Mesenteric fat pad (tissue), 1 donor: ENCODE measurements around the gene NUP210L. TPM values are rescaled to one million over a fixed set of nuclear protein-coding genes. Genes with fewer than 3 reads are reported as not detected.

ENCODE experiments used
- DNase-seq: peaks from one replicate; pipeline ENCODE4 v3.0.0-alpha.2; 2020; ENCODE audit warnings: low spot score
- long read RNA-seq: library from polyadenylated mRNA; unstranded; transcript quantifications from one replicate; pipeline ENCODE4 v2.0.0, GENCODE V29; 2020
- total RNA-seq: library from RNA; stranded (reverse); fragmentation: NEBNext Ultra II Directional; extraction: Animal tissue kit (Norgen Biotek cat#: 25700); gene quantifications from one replicate; pipeline ENCODE4 v1.2.1, GENCODE V29; 2021
- donor health status: DM: yes; HTN: yes; CAD: no.

NUP210L gene
- total RNA-seq = not detected
- long read RNA-seq = 0 reads

DNA sequence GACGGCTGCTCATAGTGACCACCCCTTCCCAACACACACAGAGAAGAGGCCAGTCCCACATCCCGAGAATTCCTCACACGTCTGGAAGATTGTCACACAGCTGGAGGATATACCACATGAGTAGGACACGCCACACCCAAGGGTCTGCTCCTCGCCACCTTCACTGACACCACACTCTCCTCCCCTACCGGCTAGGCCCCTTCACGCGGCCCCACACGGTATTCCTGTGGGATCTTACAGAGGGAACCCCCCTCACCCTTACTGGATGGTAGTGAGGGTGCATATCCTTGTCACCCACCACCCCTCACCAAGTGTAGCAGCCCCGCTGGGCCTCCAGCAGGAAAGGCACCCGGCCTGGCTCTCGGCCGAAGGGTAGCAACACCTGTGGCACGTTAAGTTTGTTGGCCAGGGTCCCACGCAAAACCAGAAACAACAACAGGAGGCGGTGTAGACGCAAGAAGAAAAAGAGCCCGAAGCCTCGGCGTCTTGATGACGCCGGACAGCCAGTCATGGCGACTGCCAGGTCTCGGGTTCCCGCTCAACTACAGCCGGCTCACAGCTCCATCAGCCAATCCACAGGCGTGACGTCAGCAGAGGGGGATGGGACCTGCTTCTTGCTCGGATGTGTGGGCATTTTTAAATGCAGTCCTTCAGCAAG, at the start of gene NUP210L:
Gene NUP210L (minus strand): TSS at position 540 of the 658 bp plus-strand sequence.
- DNase-seq = no peak

DNA sequence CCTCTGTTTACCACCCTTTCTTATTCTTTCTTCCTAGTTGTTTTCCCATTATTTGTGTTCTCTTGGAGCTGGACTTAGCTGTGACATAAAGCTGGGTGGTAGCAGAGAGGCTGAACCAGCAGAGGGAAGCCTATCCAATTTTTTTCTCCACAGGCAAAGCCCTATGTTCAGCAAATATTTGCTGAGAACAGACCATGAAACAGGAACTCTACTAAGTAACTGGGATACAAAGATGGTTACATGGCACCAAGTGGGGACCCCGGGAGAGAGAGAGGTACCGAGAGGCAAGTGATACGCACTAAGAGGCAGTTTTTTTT, 44.6 kb upstream of the NUP210L start:
- no peak for DNase-seq

DNA sequence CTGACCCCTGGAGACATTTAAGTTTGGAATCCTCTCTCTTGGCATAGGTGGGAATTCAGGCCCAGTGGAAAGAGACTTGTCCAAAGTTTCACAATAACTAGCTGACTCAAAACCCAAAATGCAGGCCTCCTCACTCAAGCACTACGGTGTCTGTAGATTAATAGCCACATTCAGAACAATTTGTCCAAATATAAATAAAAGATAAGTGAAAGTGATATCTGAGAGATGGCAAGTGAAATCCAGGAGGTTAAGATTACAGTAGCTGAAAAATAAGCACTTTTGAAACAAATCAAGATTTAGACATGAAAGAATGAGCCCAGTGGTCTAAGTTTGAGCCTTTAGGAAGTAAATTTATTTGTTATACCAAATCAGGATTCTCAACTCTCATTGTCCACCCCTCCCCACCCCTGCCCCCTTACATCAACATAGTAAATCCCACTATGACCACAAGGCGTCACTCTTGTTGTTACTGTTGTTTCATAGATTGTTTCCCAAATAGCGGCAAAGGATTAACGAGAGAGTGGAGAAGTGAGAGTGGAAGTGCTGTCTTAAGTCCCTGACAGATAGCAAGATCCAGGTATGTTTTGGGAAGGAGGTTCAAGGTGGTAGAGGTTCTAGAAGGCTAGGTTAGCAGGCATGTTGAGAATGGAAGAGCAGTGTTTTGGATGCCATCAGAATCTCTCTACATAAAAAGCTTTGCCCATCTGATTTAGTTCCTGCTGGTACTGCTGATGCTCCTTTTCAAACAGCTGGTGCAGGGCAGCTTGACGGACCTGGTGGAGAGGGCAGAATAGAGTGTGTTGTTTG, 44.1 kb upstream of the NUP210L start:
- no peak for DNase-seq

DNA sequence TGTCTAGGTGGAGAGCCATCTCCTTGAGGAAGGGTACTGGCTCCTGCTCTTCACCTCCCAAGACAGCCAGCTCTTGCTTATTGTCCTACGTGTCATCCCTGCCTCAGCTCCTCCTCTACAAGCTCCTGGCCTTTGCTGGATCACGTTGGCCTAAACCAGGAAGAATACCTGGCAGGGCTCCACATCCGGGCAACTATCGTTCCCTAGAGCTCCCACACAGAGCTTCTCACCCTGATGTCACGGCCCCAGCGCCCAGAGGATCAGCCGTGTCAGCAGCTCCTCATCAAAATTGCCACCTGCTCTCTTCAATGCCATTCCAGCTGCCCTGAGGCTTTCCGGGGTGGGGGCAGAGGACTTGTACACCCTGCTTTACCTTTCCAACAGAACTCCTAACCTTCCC, 38.9 kb upstream of the NUP210L start:
- no peak for DNase-seq

DNA sequence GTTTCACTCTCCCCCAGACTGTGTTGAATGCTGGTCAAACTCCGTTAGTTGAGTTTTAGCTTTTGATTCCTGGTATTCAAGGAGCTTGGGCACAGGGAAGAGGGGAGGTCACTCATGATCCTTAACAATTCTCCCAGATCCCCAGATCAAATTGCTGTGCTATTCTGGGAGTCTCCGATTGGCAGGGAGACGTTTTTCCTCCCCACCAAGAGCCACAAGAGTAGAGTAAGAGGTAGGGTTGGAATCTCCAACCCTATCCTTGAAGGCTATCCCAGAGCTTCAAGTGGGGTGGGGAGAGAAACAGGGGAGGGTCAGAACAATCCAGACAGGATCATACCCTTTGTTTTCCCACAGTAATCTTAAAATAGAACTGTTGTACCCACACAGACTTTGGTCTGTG, 37.6 kb upstream of the NUP210L start:
- no peak for DNase-seq

DNA sequence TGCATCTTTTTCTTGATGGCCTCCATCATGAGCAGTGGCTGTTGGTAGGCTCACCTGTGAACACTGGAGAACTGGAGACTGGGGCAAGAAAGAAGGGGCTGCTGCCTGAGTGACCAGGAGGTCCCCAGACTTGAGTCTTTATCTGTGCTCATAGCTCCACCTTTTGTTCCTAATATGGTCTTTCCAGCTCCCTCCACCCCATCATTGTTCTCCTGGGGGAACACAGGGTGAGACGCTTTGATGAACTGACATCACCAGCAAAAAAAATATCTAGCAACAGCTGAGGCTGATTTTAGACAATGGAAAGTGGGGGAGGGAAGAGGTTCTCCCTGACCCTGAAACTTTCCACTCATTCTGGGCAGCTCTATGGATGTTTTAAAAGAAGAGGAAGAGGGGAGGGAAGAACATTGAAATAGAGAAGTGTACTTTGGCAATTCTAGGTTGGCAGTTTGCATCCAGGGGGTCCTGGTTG, 37.2 kb upstream of the NUP210L start, which contains the start of gene TPM3:
Gene TPM3 (minus strand): TSS at position 111 of the 472 bp plus-strand sequence. CDS start 82 bp downstream, at position 29.
- no peak for DNase-seq

DNA sequence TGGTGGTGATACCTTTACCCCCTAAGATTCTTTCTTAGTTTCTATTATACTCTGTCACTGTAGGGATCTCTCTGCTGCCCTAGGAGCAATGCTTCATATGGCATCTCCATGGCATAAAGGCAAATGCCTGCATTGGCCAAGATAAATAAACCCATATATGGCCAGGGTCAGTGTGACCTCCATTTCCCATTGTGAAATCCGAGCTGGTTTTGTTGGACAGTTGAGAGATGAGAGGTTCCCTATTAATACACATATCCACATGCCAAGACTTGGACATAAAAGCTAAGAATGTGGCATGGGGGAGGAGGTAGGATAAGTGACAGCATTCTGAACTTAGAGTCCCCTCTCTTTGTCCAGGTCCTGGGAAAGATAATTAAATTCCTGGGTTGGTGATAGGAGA, 35.7 kb upstream of the NUP210L start:
- no peak for DNase-seq

DNA sequence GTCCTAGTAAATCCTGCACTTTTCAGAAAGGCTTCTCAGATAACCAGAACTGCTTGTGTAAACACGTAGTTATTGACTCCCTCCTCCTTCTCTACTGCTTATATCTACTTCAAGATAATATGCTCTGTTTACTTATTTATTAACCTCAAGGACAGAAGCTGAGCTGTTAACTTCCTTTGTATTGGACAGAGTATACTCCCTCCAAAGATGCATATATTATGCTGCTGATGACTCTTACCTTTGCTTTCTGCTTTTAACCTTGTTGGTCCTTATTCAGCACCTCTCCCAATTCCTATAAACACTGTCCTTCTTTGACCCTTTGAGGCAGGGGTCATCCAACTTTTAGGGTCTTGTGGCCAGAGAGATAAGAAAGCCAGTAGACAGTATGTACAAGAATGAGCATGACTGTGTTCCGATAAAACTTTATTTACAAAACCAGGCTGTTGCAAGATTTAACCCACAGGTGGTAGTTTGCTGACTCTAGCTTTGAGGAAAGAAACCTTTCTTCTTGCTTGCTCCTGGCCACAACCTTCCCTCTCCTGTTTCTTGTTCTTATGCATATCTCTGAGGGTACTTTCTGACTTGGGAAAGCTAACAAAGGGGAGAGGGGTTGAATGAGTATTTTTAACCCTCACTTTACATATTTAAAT, 32.1 kb upstream of the NUP210L start:
- no peak for DNase-seq

DNA sequence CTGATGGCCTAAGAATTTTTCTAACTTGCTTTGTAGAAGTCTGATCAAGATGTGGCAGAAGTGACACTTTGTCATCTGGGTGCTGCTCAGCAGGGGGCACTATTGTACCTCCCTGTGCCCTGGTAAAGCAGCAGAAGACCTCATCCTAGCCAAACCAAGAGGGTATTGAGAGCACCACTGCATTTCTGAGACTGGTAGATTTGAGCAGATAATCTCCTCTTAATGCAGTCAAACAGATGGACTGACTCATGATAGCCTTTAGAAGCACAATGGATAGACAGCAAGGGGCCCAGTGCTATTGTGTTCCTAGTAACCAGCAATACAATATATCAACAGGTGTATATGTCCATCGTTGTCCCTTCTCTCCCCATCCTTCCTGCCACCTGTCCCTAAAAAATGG, 31.3 kb upstream of the NUP210L start:
- DNase-seq = no peak

DNA sequence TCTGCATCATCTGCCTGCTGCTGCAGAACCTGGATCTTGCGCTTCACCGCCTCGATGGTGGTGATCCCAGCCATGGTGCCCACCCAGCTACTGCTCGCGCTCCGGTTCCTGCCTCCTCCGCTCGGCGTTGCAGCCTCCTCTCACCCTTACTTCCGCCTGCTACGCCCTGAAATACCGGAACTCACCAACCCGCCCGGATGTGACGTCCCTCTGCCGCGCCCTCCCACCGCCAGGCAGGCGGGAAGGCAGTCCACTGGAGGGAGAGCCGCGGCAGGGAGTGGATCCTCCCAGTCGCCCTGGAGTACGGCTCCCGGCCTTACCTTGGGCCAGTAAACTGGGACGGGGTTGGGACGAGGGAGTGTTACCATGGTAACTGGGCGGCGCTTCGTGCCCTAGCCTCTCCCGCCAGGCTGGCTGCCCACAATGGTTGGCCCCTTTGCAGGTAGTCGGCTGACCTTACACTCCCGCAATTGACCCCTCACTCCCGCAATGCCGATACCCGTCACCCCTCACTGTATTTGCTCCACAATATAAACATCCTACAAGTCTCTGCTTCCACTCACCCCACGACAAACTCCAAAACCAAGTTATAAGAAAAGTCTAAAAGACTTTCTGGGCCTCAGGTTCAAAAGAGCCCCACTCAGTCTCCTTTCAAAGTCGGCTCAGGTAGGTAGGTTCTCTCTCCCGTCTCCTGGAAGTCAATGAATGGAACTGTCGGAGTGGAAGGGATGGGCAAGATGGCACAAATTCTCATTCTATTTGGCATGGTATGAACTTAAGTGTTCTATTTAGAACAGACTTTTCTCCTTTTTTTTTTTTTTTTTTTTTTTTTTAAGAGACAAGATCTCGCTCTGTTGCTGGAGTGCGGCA, 28.4 kb upstream of the NUP210L start:
- peak; percentile 98 for DNase-seq

DNA sequence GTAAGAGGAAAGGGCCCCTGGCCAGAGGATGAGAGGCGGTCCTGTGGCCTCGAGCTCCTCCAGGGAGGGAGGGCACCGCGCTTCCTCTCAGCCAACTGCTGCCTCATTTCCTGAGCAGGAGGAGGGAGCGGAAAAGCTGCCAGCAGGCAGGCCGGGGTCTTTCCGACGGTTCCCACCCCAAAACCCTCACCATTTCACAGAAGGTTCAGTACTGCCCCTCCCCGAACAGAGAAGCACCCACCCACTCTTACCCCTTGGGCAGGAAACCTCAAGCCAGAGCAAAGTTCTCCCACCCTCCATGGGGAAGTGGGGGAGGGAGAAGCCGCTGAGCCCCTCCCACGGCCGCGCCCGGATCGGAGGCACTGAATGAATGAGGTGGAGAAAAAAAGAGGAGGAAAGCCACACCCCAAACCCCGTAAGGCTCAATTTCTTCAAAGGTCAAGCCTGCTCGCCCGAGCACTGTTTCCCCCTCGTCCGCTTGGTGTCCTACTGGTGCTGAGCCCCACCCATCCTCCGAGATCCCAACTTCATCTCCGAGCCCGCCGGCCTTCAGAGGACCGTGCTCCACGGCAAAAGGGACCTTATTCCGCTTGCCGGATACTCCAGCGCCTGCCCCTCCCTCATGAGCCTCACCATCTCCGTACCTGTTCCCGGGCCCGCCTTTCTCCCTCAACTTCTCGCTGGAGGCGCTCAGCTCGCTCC, 27.6 kb upstream of the NUP210L start:
- DNase-seq = peak; percentile 93

DNA sequence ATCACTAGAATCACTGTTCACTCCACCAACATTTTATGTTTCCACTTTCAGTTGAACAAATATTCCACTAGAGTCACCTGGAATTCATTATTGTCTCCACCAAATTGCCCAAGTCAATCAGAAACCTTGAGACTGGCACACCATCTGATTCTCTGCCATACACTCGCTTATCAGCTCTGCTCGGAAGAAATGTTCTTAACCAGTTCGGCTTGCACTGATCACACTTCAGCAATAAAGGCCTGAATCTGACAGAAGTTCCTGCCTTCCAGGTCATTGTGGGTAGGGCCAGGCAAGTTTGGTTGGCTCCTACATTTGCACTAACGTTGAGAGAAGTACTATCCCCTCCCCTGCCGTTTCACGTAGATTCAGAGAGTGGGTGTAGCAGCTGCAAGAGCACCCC, 27.1 kb upstream of the NUP210L start:
- DNase-seq = no peak

DNA sequence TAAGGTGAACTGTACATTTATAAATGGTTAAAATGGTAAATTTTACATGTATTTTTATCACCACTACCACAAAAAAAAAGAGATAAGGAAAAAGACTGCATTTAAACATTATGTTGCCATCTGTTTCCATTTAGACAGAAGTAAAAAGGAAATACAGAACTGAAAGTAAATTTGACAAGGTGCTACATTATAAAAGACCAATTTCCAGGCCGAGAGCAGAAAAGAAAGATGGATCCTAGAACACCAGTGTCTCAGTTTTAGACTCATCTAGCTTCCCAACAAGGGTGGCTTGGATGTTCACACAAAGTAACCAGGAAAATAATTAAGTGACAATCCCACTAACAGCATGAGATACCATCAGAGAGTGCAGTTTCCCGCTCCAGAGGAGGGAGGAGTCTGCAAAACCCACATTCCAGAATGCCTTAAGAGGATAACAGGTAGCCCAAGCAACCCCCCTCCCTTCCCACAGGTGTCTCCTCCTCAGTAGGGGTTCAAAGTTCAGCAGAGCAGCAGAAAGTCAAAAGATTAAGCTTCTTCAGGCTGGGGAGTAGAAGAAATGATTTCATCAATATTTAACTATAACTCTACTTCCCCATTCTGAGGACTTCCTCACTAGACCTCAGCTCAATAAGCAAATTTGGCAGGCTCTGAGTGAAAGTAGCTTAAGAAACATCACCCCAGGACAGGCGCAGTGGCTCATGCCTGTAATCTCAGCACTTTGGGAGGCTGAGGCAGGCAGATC, 25.2 kb upstream of the NUP210L start:
- DNase-seq = no peak

DNA sequence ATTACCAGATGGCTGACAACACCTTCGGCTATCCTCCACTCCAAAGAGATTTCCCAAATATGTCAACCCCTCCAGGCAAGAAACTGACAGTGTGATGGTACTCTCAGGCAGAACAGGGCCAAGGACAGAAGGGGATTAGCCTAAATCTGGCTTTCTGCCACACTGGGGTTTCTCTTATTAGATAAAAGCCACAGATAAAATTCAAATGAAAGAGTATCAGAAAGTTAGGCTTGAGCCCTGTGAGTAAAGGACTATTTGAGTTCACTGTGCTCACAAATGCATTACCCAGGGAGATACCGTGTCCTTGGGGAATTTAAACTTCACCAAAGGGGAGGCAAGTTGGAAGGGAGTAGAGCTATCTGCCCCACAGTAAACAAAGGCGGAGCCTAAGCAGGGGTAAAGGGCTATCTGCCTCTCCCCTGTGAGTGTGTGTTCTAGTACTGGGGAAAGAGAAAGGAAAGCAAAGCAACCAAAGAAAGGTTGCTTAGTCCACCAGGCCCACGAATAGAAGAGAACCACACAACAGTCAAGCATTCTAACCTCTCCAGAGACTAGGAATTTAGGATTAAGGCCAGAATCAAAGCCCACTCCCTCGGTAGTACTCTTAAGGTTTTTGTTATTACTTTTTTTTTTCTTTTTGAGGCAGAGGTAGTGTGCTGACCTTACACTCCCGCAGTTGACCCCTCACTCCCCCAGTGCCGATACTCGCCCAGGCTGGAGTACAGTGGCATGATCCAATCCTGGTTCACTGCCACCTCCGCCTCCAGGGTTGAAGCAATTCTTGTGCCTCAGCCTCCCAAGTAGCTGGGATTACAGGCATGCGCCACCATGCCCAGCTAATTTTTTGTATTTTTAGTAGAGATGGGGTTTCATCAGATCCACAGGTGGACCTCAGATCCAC, 24.3 kb upstream of the NUP210L start:
- no peak for DNase-seq

DNA sequence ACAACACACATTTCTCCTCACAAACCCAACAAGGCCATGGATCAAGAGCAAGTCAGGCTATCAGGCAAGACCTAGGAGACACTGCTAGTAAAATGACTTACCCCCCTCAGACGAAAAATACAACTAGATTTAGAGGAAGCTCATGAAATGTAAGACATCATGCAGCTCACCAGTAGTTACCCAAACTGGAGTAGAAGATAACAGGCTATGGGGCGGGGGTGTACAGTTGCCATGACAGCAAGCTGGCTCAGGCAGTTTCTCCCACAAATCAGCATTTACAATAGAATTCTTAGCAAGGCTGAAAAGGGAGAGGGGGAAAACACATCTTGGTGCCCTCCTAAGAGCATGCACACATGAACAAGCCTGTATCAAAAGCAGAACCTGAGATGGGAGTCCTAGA, 23.1 kb upstream of the NUP210L start:
- DNase-seq = no peak

DNA sequence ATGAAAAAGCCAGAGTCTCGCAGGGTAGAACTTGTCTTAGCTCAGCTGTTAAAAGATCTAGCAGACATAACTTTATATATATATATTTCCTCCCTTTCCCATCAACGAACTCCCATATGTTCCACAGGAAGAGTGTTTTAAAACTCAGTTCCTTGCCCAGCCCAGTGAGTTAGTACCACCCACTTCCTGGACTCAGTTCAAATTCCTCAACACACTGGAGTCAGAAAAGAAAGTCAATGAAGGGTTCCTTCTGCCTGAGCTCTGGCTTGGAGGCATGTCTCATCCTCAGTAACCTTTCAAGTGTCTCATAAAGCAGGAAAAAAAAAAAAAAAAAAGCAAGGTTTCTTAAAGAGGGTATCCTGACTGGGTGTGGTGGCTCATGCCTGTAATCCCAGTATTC, 21.5 kb upstream of the NUP210L start:
- no peak for DNase-seq

DNA sequence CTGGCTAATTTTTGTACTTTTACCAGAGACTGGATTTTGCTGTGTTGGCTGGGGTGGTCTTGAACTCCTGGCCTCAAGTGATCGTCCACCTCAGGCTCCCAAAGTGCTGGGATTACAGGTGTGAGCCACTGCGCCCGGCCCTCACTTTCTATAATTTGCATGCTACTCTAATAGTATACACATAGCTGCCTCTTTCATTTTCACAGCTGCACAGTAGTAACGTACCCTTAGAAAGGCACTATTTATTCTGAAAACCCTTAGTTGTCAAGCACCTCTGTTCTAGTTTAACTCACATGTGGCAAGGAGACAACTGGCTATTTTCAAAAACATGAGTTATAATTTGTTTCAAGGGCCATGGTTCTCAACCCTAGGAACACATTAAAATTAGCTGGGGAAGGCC, 19.8 kb upstream of the NUP210L start:
- DNase-seq = no peak

DNA sequence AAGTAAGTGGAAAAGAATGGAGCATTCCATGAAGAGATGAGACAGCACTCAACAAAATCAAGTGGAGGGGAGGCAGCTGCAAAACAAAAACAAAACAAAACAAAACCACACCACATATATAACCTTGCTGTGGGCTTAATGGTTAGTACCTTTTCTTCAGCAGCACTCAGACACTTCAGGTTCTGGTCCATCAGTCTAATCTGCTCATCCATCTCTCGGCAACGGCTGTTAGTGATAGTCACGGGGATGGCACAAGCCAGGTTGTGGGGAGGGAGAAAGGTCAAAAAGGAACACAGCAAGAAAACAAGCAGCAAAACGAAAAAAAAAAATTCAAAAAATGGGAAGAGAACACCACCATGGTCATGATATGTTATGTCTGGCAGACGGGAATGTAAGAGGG, 17.0 kb upstream of the NUP210L start:
- no peak for DNase-seq

DNA sequence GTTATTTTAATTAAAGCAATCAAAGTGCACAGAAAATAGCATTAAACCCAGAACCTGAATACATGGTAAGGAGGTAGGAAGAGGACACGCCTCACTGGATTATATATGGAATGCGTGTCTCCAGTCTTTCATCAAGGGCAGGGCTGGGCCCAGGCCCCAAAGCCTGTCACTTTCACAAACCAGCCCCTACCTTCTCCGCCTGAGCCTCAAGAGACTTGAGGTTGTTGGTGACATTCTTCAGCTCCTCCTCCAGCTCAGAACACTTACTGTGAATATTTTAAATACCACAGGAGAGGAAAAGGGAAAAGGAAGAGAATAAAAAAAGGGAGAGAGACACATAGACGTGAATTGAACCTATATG, 16.3 kb upstream of the NUP210L start:
- DNase-seq = no peak
